B cell (primary cell): ENCODE results near the gene PDP2. TPM values are rescaled to one million over a fixed set of nuclear protein-coding genes. Genes with fewer than 3 reads are reported as not detected.

Experiments
- ATAC-seq: fragments of 200-7000 bp; cut with Tn5 transposase; one replicate; pipeline ENCODE4 v1.10.0; 2021; ENCODE audit warnings: low read depth, mild to moderate bottlenecking, moderate number of reproducible peaks, moderate library complexity
- CTCF ChIA-PET: fragments of 350-600 bp; sonication (Branson Sonifier 250); formaldehyde crosslinking; loops from one replicate; lab custom pipeline; 2021; ENCODE audit warnings: antibody characterized with exemption, inconsistent platforms; lab: Charles Lee
- POLR2A ChIA-PET: fragments of 350-600 bp; sonication (Branson Sonifier 250); formaldehyde crosslinking; loops from one replicate; lab custom pipeline; 2021; ENCODE audit warnings: antibody characterized with exemption; lab: Charles Lee
- DNase-seq: peaks from one replicate; pipeline ENCODE4 v3.0.0; 2013
- H2AFZ ChIP-seq: 2 replicates; pipeline ENCODE4 v1.6.1; 2012; ENCODE audit warnings: mild to moderate bottlenecking, low read depth, low read length; ENCODE audit not compliant: insufficient read depth, poor library complexity, severe bottlenecking
- H3K27ac ChIP-seq, 2 donors: 1 replicate in 1 of 2; 2 replicates in 1 of 2; pipeline ENCODE4 v1.5.1; 2012 to 2013; ENCODE audit warnings: low read length in 2 of 2, mild to moderate bottlenecking in 2 of 2, moderate library complexity in 1 of 2
- H3K27me3 ChIP-seq, 4 experiments: fragments of 200-600 bp in 1 of 4; sonication (generic) in 1 of 4; replicated peaks in 1 of 4; 1 replicate in 2 of 4; 2 replicates in 2 of 4; pipeline versions ENCODE4 v1.6.1 to v1.7.0; 2013 to 2016; ENCODE audit warnings: low read length in 3 of 4, mild to moderate bottlenecking in 2 of 4, mixed read lengths in 1 of 4, moderate library complexity in 1 of 4; ENCODE audit not compliant: insufficient read depth in 4 of 4, control insufficient read depth in 3 of 4; ENCODE audit errors: control extremely low read depth in 1 of 4
- H3K36me3 ChIP-seq, 2 experiments: replicated peaks in 1 of 2; 1 replicate in 1 of 2; 2 replicates in 1 of 2; pipeline versions ENCODE4 v1.6.1 to v1.7.1; 2013; ENCODE audit warnings: low read length in 1 of 2; ENCODE audit not compliant: insufficient read depth in 2 of 2, control insufficient read depth in 1 of 2; ENCODE audit errors: control extremely low read depth in 1 of 2, extremely low read depth in 1 of 2
- H3K4me1 ChIP-seq, 2 donors: fragments of 200-600 bp in 1 of 2; sonication (generic) in 1 of 2; 1 replicate in 1 of 2; 2 replicates in 1 of 2; pipeline versions ENCODE4 v1.5.1 to v1.6.1; 2013 to 2017; ENCODE audit warnings: low read length in 2 of 2; ENCODE audit not compliant: control insufficient read depth in 2 of 2, insufficient read depth in 2 of 2
- H3K4me2 ChIP-seq: replicated peaks from 2 replicates; pipeline ENCODE3; 2012; ENCODE audit warnings: mild to moderate bottlenecking, low read depth, low read length; ENCODE audit not compliant: poor library complexity, severe bottlenecking
- H3K4me3 ChIP-seq, 5 experiments: fragments of 200-600 bp in 1 of 5; sonication (generic) in 1 of 5; 1 replicate in 3 of 5; 2 replicates in 2 of 5; pipeline versions ENCODE4 v1.5.1 to v1.7.0; 2011 to 2016; ENCODE audit warnings: low read length in 4 of 5, mild to moderate bottlenecking in 4 of 5, low read depth in 2 of 5, control low read depth in 1 of 5, moderate library complexity in 1 of 5; ENCODE audit not compliant: insufficient read depth in 1 of 5; ENCODE audit errors: control extremely low read depth in 1 of 5, extremely low read depth in 1 of 5
- H3K79me2 ChIP-seq: fragments of 200-600 bp; sonication (generic); one replicate; pipeline ENCODE4 v1.6.0; 2016; ENCODE audit warnings: low read length; ENCODE audit not compliant: control insufficient read depth, insufficient read depth
- H3K9ac ChIP-seq: fragments of 200-600 bp; sonication (generic); 2 replicates; pipeline ENCODE4 v1.6.1; 2017; ENCODE audit warnings: mild to moderate bottlenecking, low read length, moderate library complexity
- H3K9me3 ChIP-seq, 3 donors: one replicate each; pipeline versions ENCODE4 v1.6.1 to v1.7.1; 2013; ENCODE audit warnings: low read length in 2 of 3; ENCODE audit not compliant: control insufficient read depth in 2 of 3, insufficient read depth in 1 of 3; ENCODE audit errors: control extremely low read depth in 1 of 3
- H4K20me1 ChIP-seq: 2 replicates; pipeline ENCODE4 v1.6.0; 2012; ENCODE audit warnings: mild to moderate bottlenecking, low read length; ENCODE audit not compliant: insufficient read depth, control insufficient read depth, poor library complexity, severe bottlenecking
- H3K27ac Mint-ChIP-seq: one replicate; pipeline ENCODE4 v1.8.0; 2021; ENCODE audit warnings: mixed read lengths
- H3K27me3 Mint-ChIP-seq: one replicate; pipeline ENCODE4 v1.8.0; 2021; ENCODE audit warnings: mixed read lengths
- H3K4me1 Mint-ChIP-seq: one replicate; pipeline ENCODE4 v1.8.0; 2021; ENCODE audit warnings: mixed read lengths
- H3K4me3 Mint-ChIP-seq: one replicate; pipeline ENCODE4 v1.8.0; 2021; ENCODE audit warnings: mixed read lengths
- H3K9me3 Mint-ChIP-seq: one replicate; pipeline ENCODE4 v1.8.0; 2022; ENCODE audit warnings: mixed read lengths; ENCODE audit not compliant: insufficient read depth
- EZH2 ChIP-seq: IDR thresholded peaks from 2 replicates; pipeline ENCODE4 v1.6.1; 2012; ENCODE audit warnings: borderline replicate concordance, low read depth, mild to moderate bottlenecking, moderate library complexity, low read length; ENCODE audit not compliant: insufficient read depth, poor library complexity, severe bottlenecking
- WGBS: methylation state at CpG from one replicate; pipeline ENCODE4 v1.1.5; 2013; ENCODE audit warnings: missing lambda C conversion rate; ENCODE audit not compliant: insufficient coverage; 5-methylcytosine and 5-hydroxymethylcytosine counted together
- intact Hi-C: fragments of 100-400 bp; cut with micrococcal nuclease; formaldehyde crosslinking; loops from one replicate; pipeline ENCODE4 v1.10.0; 2022
- polyA plus RNA-seq: library from polyadenylated mRNA; depleted of rRNA; stranded (reverse); fragments of >200 nt; gene quantifications from 2 replicates; pipeline ENCODE4 v1.2.3, GENCODE V29; 2012
- total RNA-seq, 2 donors: library from RNA; stranded (reverse); fragments of 120-200 nt in 1 of 2; gene quantifications; 1 replicate in 1 of 2; 2 replicates in 1 of 2; pipeline versions ENCODE4 v1.2.3 to v1.2.4, GENCODE V29; 2013 to 2022
- TF ChIP-seq, protein P1 (sequence below): fragments of 200-600 bp; IDR thresholded peaks from one replicate; pipeline ENCODE4 v1.8.0; 2022; ENCODE audit warnings: antibody characterized with exemption, mild to moderate bottlenecking

PDP2 gene
- total and polyA plus RNA-seq, 2 donors (not counting 1 experiment from before 2014, with no cell fraction given): 1.9 to 18.7 TPM

DNA sequence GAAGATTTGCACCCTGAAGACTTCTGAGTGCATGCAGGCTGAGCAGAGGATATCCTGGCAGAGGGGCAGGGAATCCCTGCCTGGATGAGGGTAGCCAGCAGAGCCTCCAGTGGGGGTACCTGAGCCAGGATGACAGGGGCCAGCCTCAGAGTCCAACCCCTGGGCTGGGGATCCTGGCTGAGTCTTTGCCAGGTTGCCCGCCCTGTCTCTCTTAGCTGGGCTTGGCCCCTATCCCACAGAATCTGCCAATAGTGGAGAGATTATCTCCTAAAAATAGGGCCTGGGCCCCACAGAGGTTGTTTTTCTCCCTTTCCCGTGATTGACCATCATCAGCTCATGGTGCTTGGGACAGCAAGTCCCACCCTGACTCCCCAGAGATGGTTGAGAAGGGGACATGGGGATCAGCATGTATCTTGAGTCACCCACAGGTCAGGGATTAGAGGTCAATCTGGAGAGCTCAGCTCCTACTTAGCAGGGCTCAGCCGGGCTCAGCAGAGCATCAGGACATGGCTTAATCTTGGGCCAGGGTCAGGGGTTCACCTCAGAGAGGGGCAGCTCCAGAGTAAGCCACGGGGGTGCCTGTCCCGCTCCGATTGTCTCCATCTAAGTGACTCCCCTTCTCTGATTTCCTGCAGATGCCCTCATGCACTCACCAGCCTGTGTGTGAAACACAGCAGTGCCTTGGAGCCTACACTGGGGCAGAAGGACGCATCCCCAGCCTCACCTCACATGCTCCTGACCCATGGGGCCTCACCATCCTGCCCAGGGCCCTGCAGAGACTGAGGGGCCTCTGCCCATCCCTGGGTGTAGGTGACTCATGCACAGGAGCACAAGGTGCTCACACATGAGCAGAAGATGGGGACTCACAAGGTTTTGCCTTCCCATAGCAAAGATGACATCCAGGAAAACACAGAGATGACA, 26.9 kb downstream of the PDP2 start:
- no peak for TF ChIP-seq EZH2
- TF ChIP-seq, protein P1, sequence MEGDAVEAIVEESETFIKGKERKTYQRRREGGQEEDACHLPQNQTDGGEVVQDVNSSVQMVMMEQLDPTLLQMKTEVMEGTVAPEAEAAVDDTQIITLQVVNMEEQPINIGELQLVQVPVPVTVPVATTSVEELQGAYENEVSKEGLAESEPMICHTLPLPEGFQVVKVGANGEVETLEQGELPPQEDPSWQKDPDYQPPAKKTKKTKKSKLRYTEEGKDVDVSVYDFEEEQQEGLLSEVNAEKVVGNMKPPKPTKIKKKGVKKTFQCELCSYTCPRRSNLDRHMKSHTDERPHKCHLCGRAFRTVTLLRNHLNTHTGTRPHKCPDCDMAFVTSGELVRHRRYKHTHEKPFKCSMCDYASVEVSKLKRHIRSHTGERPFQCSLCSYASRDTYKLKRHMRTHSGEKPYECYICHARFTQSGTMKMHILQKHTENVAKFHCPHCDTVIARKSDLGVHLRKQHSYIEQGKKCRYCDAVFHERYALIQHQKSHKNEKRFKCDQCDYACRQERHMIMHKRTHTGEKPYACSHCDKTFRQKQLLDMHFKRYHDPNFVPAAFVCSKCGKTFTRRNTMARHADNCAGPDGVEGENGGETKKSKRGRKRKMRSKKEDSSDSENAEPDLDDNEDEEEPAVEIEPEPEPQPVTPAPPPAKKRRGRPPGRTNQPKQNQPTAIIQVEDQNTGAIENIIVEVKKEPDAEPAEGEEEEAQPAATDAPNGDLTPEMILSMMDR: no peak

DNA sequence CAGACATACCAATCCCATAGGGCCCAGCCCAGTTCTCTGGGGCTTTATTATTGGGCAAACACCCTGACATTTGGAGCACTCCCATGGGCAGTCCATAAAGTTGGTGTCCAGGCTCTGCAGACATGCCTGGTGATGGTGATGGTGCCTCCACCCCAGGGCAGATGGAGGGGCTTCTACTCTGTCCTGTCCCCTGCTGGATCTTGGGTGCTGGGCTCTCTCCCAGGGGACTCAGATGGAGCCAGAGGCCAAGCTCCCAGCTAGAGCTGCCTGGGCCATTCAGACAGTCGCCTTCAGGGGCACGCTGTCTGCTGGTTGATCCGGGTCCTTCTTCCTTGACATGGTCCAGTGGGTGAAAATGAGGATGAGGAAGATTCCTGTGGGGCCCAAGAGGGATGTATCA, 27.8 kb downstream of the PDP2 start:
- H3K4me2 ChIP-seq: no peak overlapping the region
- no peak overlapping the region for H3K4me3 ChIP-seq
- no peaks in the 10 kb centered on the region for H3K4me1 ChIP-seq
- Mint-ChIP-seq H3K9me3 (no peaks in the 10 kb centered on the region), H3K27me3 (no peaks in the 10 kb centered on the region), H3K27ac (no peak overlapping the region), H3K4me1 (no peaks in the 10 kb centered on the region), H3K4me3 (no peak overlapping the region)
- H3K36me3 ChIP-seq: no peaks in the 10 kb centered on the region
- no peaks in the 10 kb centered on the region for H3K27me3 ChIP-seq
- TF ChIP-seq, protein P1: no peak
- TF ChIP-seq EZH2: no peak
- ChIA-PET CTCF (no interaction called here), POLR2A (no interaction called here)
- H3K27ac ChIP-seq: no peak overlapping the region
- H3K9ac ChIP-seq: no peak overlapping the region
- intact Hi-C loops: no loop called here
- H3K9me3 ChIP-seq: no peaks in the 10 kb centered on the region
- DNase-seq: no peak
- no peaks in the 10 kb centered on the region for H4K20me1 ChIP-seq
- H3K79me2 ChIP-seq: no peaks in the 10 kb centered on the region
- ATAC-seq: no peak
- no peak overlapping the region for H2AFZ ChIP-seq
- WGBS: 84% methylated on average over 3 of the region's 3 CpGs

More for the DNA sequence above, 26.9 kb downstream of the PDP2 start:
- Mint-ChIP-seq H3K27me3 (no peaks in the 10 kb centered on the region), H3K4me3 (no peak overlapping the region), H3K9me3 (no peaks in the 10 kb centered on the region), H3K27ac (no peak overlapping the region), H3K4me1 (no peaks in the 10 kb centered on the region)
- Histone ChIP-seq H3K79me2 (no peaks in the 10 kb centered on the region), H3K27me3 (no peaks in the 10 kb centered on the region), H4K20me1 (no peaks in the 10 kb centered on the region), H3K4me2 (no peak overlapping the region), H3K4me1 (no peaks in the 10 kb centered on the region), H3K4me3 (no peak overlapping the region), H3K9me3 (no peaks in the 10 kb centered on the region), H3K27ac (no peak overlapping the region), H3K9ac (no peak overlapping the region), H3K36me3 (no peaks in the 10 kb centered on the region), H2AFZ (no peak overlapping the region)
- ChIA-PET POLR2A (no interaction called here), CTCF (interaction anchor here (0.7 kb wide), 1 partner anchor 11 kb away, joined by 3 read pairs; no protein-coding TSS in a partner anchor)
- WGBS: 83% methylated on average over 6 of the region's 7 CpGs
- no peak for DNase-seq
- no peak for ATAC-seq
- intact Hi-C loops: no loop called here
